DOHH2 (cell line): ENCODE measurements around the gene ITGAX.

Experiments
- EZH2phosphoT487 ChIP-seq: fragments of 200-600 bp; sonication (generic); IDR thresholded peaks from 2 replicates; pipeline ENCODE4 v1.6.1; 2017; ENCODE audit warnings: borderline replicate concordance, mild to moderate bottlenecking, antibody characterized with exemption, low read length, moderate library complexity, mixed read lengths
- TF ChIP-seq, protein P1 (sequence below): fragments of 200-600 bp; sonication (generic); IDR thresholded peaks from one replicate; pipeline ENCODE4 v1.5.1; 2014; ENCODE audit warnings: antibody characterized with exemption, mild to moderate bottlenecking, low read depth, low read length; ENCODE audit not compliant: poor library complexity, severe bottlenecking

DNA sequence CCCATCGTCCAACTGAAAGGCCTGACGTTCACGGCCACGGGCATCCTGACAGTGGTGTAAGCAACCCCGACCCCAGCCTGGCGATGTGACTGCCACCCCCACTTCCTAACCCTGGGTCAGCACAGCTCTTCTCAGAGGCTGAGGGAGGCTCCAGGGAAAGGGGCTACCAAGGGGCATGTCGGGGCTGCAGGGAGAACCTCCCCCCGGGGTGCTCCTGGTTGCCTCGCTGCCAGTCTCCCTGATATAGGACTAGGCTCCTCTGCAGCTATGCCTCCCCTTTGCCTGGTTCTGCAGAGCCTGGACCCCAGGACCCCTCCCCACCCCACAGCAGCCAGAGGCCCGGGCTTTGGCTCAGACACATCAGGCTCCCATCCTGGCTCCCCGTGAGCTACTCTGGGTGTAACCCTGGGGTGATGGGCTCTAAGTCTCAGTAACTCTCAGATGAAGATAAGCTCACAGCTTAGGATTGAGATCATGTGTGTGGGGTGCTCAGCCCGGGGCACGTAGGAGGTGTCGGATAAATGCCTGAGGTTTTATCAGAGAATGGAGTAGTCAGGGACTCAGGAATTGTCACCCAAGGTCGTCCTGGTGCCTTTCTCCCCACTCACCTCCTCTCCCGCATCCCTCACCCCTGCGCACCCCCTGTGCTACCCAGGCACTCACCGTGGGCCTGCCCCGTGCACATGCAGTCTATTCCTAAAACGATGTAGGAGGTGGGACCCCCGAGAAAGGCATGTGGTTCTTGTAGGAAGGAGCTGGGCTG lies 48.8 kb downstream of the ITGAX start:
- TF ChIP-seq, protein P1, sequence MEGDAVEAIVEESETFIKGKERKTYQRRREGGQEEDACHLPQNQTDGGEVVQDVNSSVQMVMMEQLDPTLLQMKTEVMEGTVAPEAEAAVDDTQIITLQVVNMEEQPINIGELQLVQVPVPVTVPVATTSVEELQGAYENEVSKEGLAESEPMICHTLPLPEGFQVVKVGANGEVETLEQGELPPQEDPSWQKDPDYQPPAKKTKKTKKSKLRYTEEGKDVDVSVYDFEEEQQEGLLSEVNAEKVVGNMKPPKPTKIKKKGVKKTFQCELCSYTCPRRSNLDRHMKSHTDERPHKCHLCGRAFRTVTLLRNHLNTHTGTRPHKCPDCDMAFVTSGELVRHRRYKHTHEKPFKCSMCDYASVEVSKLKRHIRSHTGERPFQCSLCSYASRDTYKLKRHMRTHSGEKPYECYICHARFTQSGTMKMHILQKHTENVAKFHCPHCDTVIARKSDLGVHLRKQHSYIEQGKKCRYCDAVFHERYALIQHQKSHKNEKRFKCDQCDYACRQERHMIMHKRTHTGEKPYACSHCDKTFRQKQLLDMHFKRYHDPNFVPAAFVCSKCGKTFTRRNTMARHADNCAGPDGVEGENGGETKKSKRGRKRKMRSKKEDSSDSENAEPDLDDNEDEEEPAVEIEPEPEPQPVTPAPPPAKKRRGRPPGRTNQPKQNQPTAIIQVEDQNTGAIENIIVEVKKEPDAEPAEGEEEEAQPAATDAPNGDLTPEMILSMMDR = no peak
- TF ChIP-seq EZH2phosphoT487 = no peak
